Mucosa of stomach (tissue), 1 donor: Measurements from ENCODE around the gene CD7.
A peak's percentile ranks its signal among the peaks of the same experiment; 100 is the strongest.

Source experiments
- H3K27me3 ChIP-seq: one replicate; pipeline ENCODE4 v1.7.0; 2013; ENCODE audit warnings: mild to moderate bottlenecking, low read length; ENCODE audit not compliant: control insufficient read depth, insufficient read depth
- H3K36me3 ChIP-seq: one replicate; pipeline ENCODE4 v1.7.0; 2013; ENCODE audit warnings: low read length; ENCODE audit not compliant: control insufficient read depth, insufficient read depth
- H3K4me1 ChIP-seq: one replicate; pipeline ENCODE4 v1.7.0; 2013; ENCODE audit warnings: mild to moderate bottlenecking, low read length; ENCODE audit not compliant: control insufficient read depth, insufficient read depth
- H3K4me3 ChIP-seq: one replicate; pipeline ENCODE4 v1.7.0; 2013; ENCODE audit warnings: low read length
- H3K9ac ChIP-seq: one replicate; pipeline ENCODE4 v1.7.0; 2013; ENCODE audit warnings: mild to moderate bottlenecking, low read length, moderate library complexity
- H3K9me3 ChIP-seq: one replicate; pipeline ENCODE4 v1.7.0; 2013; ENCODE audit warnings: mild to moderate bottlenecking, low read length, moderate library complexity; ENCODE audit not compliant: control insufficient read depth
- donor health status: Pancreatic carcinoma.

The CD7 gene

GRCh38 chr17:82272495-82273326 lies 44.7 kb downstream of the CD7 start:
- H3K9ac ChIP-seq, result peak overlapping the region; percentile 87
- peaks cover 56% of the 10 kb centered on the region for H3K4me1 ChIP-seq
- no peak overlapping the region for H3K4me3 ChIP-seq

GRCh38 chr17:82271401-82271800 lies 46.0 kb downstream of the CD7 start:
- Histone ChIP-seq H3K27me3 (no peaks in the 10 kb centered on the region), H3K4me1 (peaks cover 67% of the 10 kb centered on the region), H3K9ac (no peak overlapping the region), H3K9me3 (no peaks in the 10 kb centered on the region), H3K4me3 (no peak overlapping the region), H3K36me3 (peaks cover 6% of the 10 kb centered on the region)

More at GRCh38 chr17:82272495-82273326, 44.7 kb downstream of the CD7 start:
- no peaks in the 10 kb centered on the region for H3K9me3 ChIP-seq
- peaks cover 6% of the 10 kb centered on the region for H3K36me3 ChIP-seq
- H3K27me3 ChIP-seq, result no peaks in the 10 kb centered on the region

- no peaks in the 10 kb centered on the region for H3K9me3 ChIP-seq
- no peak overlapping the region for H3K4me3 ChIP-seq
- peaks cover 11% of the 10 kb centered on the region for H3K36me3 ChIP-seq
- H3K27me3 ChIP-seq, result no peaks in the 10 kb centered on the region
- H3K4me1 ChIP-seq, result peaks cover 75% of the 10 kb centered on the region
- H3K9ac ChIP-seq, result no peak overlapping the region
Observed at GRCh38 chr17:82270651-82271050, 46.8 kb downstream of the CD7 start.

- Histone ChIP-seq H3K4me1 (peaks cover 75% of the 10 kb centered on the region), H3K36me3 (peaks cover 15% of the 10 kb centered on the region), H3K9ac (peak overlapping the region; percentile 27), H3K4me3 (no peak overlapping the region), H3K9me3 (no peaks in the 10 kb centered on the region), H3K27me3 (no peaks in the 10 kb centered on the region)
Observed at GRCh38 chr17:82269882-82270500, 47.4 kb downstream of the CD7 start.

- H3K27me3 ChIP-seq, result no peaks in the 10 kb centered on the region
- no peaks in the 10 kb centered on the region for H3K9me3 ChIP-seq
- H3K4me3 ChIP-seq, result no peak overlapping the region
Observed at GRCh38 chr17:82269138-82269881, 48.1 kb downstream of the CD7 start.

GRCh38 chr17:82267575-82268379 lies 49.6 kb downstream of the CD7 start:
- Histone ChIP-seq H3K27me3 (no peaks in the 10 kb centered on the region), H3K36me3 (peaks cover 19% of the 10 kb centered on the region), H3K4me1 (peaks cover 73% of the 10 kb centered on the region), H3K9me3 (no peaks in the 10 kb centered on the region), H3K9ac (peak overlapping the region; percentile 5), H3K4me3 (no peak overlapping the region)

More at GRCh38 chr17:82269138-82269881, 48.1 kb downstream of the CD7 start:
- Histone ChIP-seq H3K9ac (peak overlapping the region; percentile 27), H3K36me3 (peaks cover 15% of the 10 kb centered on the region), H3K4me1 (peaks cover 69% of the 10 kb centered on the region)

GRCh38 chr17:82266142-82266541 lies 51.3 kb downstream of the CD7 start:
- Histone ChIP-seq H3K9ac (peak overlapping the region; percentile 63), H3K9me3 (no peaks in the 10 kb centered on the region), H3K27me3 (no peaks in the 10 kb centered on the region), H3K4me1 (peaks cover 62% of the 10 kb centered on the region), H3K4me3 (no peak overlapping the region), H3K36me3 (peaks cover 23% of the 10 kb centered on the region)
